Neural cell (in vitro differentiated cells): Measurements from ENCODE around the gene TAF1A.

Experiments used
- EP300 ChIP-seq: fragments of 450-650 bp; conservative IDR thresholded peaks from 2 replicates; pipeline ENCODE4 v1.6.1; 2014; ENCODE audit warnings: antibody characterized with exemption, mild to moderate bottlenecking, moderate library complexity; ENCODE audit not compliant: poor library complexity, severe bottlenecking
- RAD21 ChIP-seq: fragments of 450-650 bp; conservative IDR thresholded peaks from 2 replicates; pipeline ENCODE4 v1.6.1; 2014; ENCODE audit warnings: antibody characterized with exemption, mild to moderate bottlenecking, moderate library complexity
- TF ChIP-seq, protein P1 (sequence below): fragments of 450-650 bp; IDR thresholded peaks from 2 replicates; pipeline ENCODE4 v1.5.1; 2014; ENCODE audit warnings: antibody characterized with exemption, mild to moderate bottlenecking, moderate library complexity; ENCODE audit not compliant: poor library complexity, severe bottlenecking

DNA sequence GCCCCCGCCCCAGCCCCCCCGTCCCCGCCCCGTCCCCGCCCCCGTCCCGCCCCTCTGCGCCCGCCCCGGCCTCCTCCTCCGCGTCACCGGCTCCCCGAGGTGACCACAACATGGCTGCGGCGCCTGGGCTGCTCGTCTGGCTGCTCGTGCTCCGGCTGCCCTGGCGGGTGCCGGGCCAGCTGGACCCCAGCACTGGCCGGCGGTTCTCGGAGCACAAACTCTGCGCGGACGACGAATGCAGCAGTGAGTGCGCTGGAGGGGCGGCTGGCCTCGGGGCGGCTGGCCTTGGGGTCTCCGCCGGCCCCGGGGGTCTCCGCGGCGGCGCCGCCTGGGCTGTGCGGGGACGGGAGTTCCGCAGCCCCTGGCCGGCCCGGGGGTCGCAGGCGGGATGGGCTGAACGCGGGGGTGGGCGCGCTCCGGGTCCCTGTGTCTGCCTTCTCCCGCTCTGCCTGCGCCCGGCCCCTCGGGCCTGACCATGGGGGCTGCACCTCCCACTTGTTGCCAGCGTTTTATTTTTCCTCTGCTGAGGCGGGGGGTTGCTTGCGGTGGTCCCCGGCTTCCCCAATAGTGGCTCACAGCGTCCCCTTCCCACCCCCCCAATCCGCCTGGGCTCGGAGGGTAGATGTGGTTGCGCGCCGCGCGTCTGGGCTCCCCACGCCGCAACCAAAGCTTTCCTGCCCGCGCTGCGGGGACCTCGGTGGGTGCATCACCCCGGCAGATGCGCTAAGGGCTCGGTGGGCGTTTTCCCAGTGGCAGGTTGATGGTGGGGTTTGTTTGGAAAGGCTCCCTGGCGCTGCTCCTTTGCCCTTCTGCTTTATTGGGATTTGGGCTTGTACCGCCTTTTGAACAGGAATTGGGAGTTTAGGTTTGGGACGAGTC, 28.5 kb upstream of the TAF1A start, which contains the start of gene MIA3:
- TF ChIP-seq RAD21 = no peak
- TF ChIP-seq, protein P1, sequence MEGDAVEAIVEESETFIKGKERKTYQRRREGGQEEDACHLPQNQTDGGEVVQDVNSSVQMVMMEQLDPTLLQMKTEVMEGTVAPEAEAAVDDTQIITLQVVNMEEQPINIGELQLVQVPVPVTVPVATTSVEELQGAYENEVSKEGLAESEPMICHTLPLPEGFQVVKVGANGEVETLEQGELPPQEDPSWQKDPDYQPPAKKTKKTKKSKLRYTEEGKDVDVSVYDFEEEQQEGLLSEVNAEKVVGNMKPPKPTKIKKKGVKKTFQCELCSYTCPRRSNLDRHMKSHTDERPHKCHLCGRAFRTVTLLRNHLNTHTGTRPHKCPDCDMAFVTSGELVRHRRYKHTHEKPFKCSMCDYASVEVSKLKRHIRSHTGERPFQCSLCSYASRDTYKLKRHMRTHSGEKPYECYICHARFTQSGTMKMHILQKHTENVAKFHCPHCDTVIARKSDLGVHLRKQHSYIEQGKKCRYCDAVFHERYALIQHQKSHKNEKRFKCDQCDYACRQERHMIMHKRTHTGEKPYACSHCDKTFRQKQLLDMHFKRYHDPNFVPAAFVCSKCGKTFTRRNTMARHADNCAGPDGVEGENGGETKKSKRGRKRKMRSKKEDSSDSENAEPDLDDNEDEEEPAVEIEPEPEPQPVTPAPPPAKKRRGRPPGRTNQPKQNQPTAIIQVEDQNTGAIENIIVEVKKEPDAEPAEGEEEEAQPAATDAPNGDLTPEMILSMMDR = no peak
- TF ChIP-seq EP300 = no peak
